Measurements from ENCODE around the gene LRBA. TPM values are rescaled to one million over a fixed set of nuclear protein-coding genes. Genes with fewer than 3 reads are reported as not detected.

Gene LRBA
- total and polyA plus RNA-seq, 9 of the 15 experiments (the other 6 are each of a cell fraction or from before 2014, with no cell fraction given), result 24.2 to 88.7 (median 59.7) TPM

DNA sequence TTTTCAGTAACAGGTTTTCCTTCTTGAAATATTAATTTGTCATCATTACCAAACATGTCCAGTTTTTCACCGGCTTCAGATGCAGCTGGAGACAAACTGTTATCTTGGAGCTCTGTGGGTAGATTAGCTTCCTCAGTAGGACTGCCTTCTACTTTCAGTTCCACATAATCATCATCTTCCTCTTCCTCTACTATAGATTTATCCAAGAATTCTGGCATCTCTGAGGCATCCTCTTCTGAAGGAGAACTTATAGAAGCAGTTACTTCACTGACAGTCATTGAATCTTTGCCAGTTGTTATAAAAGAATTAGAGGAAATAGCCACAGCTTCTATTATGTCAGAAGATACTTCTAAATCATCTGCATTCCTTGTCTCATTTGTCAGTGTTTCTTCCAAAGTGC is 162.9 kb downstream of the LRBA start:
- Histone ChIP-seq H3K79me2 (ENCODE audit: control insufficient read depth, insufficient read depth, low read length) (no peaks in the 10 kb centered on the region), H3K36me3 (ENCODE audit: control insufficient read depth, insufficient read depth, low read length) (peaks cover 50% of the 10 kb centered on the region), H3K9me1 (ENCODE audit: control insufficient read depth, insufficient read depth, low read length) (no peaks in the 10 kb centered on the region), H3K4me3 (no peak overlapping the region), H3K27ac (ENCODE audit: extremely low read depth, low read depth, low read length) (no peak overlapping the region), H3K27me3 (ENCODE audit: control insufficient read depth in 2 of 2, insufficient read depth in 2 of 2, low read length in 2 of 2) (no peaks in the 10 kb centered on the region), H3K4me1 (replicated peaks in 1 of 2; ENCODE audit: control insufficient read depth in 2 of 2, insufficient read depth in 2 of 2, low read length in 2 of 2) (no peaks in the 10 kb centered on the region), H3K9ac (ENCODE audit: insufficient read depth in 1 of 2, low read depth in 2 of 2, low read length in 2 of 2) (no peak overlapping the region), H4K20me1 (replicated peaks; ENCODE audit: control insufficient read depth, insufficient read depth, low read length) (no peaks in the 10 kb centered on the region), H3K9me3 (replicated peaks; ENCODE audit: control insufficient read depth, insufficient read depth, low read depth, low read length) (no peaks in the 10 kb centered on the region), H3K4me2 (ENCODE audit: insufficient read depth, low read length) (no peak overlapping the region), H2AFZ (ENCODE audit: low read depth, low read length) (no peak overlapping the region)
- ChIA-PET POLR2A (no interaction called here), CTCF (ENCODE audit: low intra/inter-chr PET ratio) (no interaction called here)
- whole genome bisulfite sequencing (ENCODE audit: insufficient coverage, low coverage, missing lambda C conversion rate), result 23% methylated on average over 1 of the region's 1 CpG
- FAIRE-seq (no peak), ATAC-seq (no peak), DNase-seq (ENCODE audit: extremely low read depth in 1 of 4, low spot score in 3 of 4) (no peak)
- no peak for TF ChIP-seq PCBP1 (IDR thresholded peaks at IDR 0.05; ENCODE audit: low read depth, low read length, poor library complexity, severe bottlenecking)
- no peak for TF ChIP-seq ZNF398 (CRISPR knock-in tag; IDR thresholded peaks at IDR 0.05)
- no peak for TF ChIP-seq POU5F1 (IDR thresholded peaks at IDR 0.05; ENCODE audit: borderline replicate concordance, low read depth, low read length, partially characterized antibody)
- TSS peak; percentile 31 for BruUV-seq (replicated peaks)
- intact Hi-C loops (cut with micrococcal nuclease) (no loop called here), in situ Hi-C loops (cut with MboI) (loop anchor here (25.0 kb wide), 1 partner anchor 840 kb away; no protein-coding TSS in a partner anchor)

- Histone ChIP-seq H3K36me3 (ENCODE audit: control insufficient read depth, insufficient read depth, low read length) (peaks cover 74% of the 10 kb centered on the region), H3K4me1 (replicated peaks in 1 of 2; ENCODE audit: control insufficient read depth in 2 of 2, insufficient read depth in 2 of 2, low read length in 2 of 2) (no peaks in the 10 kb centered on the region), H3K4me3 (no peak overlapping the region), H3K9me3 (replicated peaks; ENCODE audit: control insufficient read depth, insufficient read depth, low read depth, low read length) (no peaks in the 10 kb centered on the region), H3K27ac (ENCODE audit: extremely low read depth, low read depth, low read length) (no peak overlapping the region), H4K20me1 (replicated peaks; ENCODE audit: control insufficient read depth, insufficient read depth, low read length) (no peaks in the 10 kb centered on the region), H2AFZ (ENCODE audit: low read depth, low read length) (no peak overlapping the region), H3K79me2 (ENCODE audit: control insufficient read depth, insufficient read depth, low read length) (no peaks in the 10 kb centered on the region), H3K4me2 (ENCODE audit: insufficient read depth, low read length) (no peak overlapping the region), H3K9ac (ENCODE audit: insufficient read depth in 1 of 2, low read depth in 2 of 2, low read length in 2 of 2) (no peak overlapping the region), H3K9me1 (ENCODE audit: control insufficient read depth, insufficient read depth, low read length) (no peaks in the 10 kb centered on the region), H3K27me3 (ENCODE audit: control insufficient read depth in 2 of 2, insufficient read depth in 2 of 2, low read length in 2 of 2) (no peaks in the 10 kb centered on the region)
- DNase-seq (ENCODE audit: extremely low read depth in 1 of 4, low spot score in 3 of 4), result no peak
- intact Hi-C loops (cut with micrococcal nuclease), result no loop called here
- ATAC-seq, result no peak
- 100% methylated on average over 1 of the region's 1 CpG for WGBS (ENCODE audit: insufficient coverage, low coverage, missing lambda C conversion rate)
- ChIA-PET POLR2A (no interaction called here), CTCF (ENCODE audit: low intra/inter-chr PET ratio) (no interaction called here)
- no peak for FAIRE-seq
- in situ Hi-C loops (cut with MboI), result no loop called here
- BruUV-seq (replicated peaks), result no TSS peak
- TF ChIP-seq ESRRA (IDR thresholded peaks at IDR 0.05; ENCODE audit: borderline replicate concordance, low read depth) (no peak), SP2 (IDR thresholded peaks at IDR 0.05; ENCODE audit: extremely low read depth, low read depth, low read length, poor library complexity, severe bottlenecking) (no peak), ZNF24 (IDR thresholded peaks at IDR 0.05) (no peak)
- TF ChIP-seq, protein P1, sequence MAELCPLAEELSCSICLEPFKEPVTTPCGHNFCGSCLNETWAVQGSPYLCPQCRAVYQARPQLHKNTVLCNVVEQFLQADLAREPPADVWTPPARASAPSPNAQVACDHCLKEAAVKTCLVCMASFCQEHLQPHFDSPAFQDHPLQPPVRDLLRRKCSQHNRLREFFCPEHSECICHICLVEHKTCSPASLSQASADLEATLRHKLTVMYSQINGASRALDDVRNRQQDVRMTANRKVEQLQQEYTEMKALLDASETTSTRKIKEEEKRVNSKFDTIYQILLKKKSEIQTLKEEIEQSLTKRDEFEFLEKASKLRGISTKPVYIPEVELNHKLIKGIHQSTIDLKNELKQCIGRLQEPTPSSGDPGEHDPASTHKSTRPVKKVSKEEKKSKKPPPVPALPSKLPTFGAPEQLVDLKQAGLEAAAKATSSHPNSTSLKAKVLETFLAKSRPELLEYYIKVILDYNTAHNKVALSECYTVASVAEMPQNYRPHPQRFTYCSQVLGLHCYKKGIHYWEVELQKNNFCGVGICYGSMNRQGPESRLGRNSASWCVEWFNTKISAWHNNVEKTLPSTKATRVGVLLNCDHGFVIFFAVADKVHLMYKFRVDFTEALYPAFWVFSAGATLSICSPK (IDR thresholded peaks at IDR 0.05; ENCODE audit: borderline replicate concordance), result no peak
Observed at GRCh38 chr4:150849016-150849415, 166.1 kb downstream of the LRBA start.

Measured in K562 (cell line).